Smooth muscle cell (in vitro differentiated cells): ENCODE measurements around the gene PPIB. TPM values are rescaled to one million over a fixed set of nuclear protein-coding genes. Genes with fewer than 3 reads are reported as not detected.

ENCODE experiments used
- DNase-seq: peaks from one replicate; lab custom pipeline; 2025; ENCODE audit not compliant: unreplicated experiment; lab: John Stamatoyannopoulos, UW
- H2AFZ ChIP-seq: fragments of 200-600 bp; sonication (generic); 2 replicates; pipeline ENCODE4 v1.6.0; 2016; ENCODE audit warnings: antibody characterized with exemption, low read depth, mild to moderate bottlenecking
- H3F3A ChIP-seq: fragments of 200-600 bp; sonication (generic); 2 replicates; pipeline ENCODE4 v1.6.0; 2017; ENCODE audit warnings: antibody characterized with exemption, low read depth
- H3K27ac ChIP-seq: fragments of 200-600 bp; sonication (generic); 2 replicates; pipeline ENCODE4 v1.5.1; 2016; ENCODE audit warnings: low read depth, mild to moderate bottlenecking
- H3K27me3 ChIP-seq: fragments of 200-600 bp; sonication (generic); 2 replicates; pipeline ENCODE4 v1.6.1; 2016; ENCODE audit warnings: low read depth, mild to moderate bottlenecking
- H3K36me3 ChIP-seq: fragments of 200-600 bp; sonication (generic); 2 replicates; pipeline ENCODE4 v1.5.1; 2016; ENCODE audit warnings: low read depth
- H3K4me1 ChIP-seq: fragments of 200-600 bp; sonication (generic); 2 replicates; pipeline ENCODE4 v1.5.1; 2016; ENCODE audit warnings: low read depth
- H3K4me2 ChIP-seq: fragments of 200-600 bp; sonication (generic); 2 replicates; pipeline ENCODE4 v1.6.0; 2016; ENCODE audit warnings: mild to moderate bottlenecking
- H3K4me3 ChIP-seq: fragments of 200-600 bp; sonication (generic); 2 replicates; pipeline ENCODE4 v1.5.1; 2016; ENCODE audit warnings: mild to moderate bottlenecking
- H3K79me2 ChIP-seq: fragments of 200-600 bp; sonication (generic); 2 replicates; pipeline ENCODE4 v1.6.0; 2016; ENCODE audit warnings: low read depth, mild to moderate bottlenecking
- H3K9ac ChIP-seq: fragments of 200-600 bp; sonication (generic); 2 replicates; pipeline ENCODE4 v1.6.0; 2016; ENCODE audit warnings: low read depth
- H3K9me3 ChIP-seq: fragments of 200-600 bp; sonication (generic); replicated peaks from 2 replicates; pipeline ENCODE4 v1.5.1; 2016; ENCODE audit warnings: low read depth
- H4K20me1 ChIP-seq: fragments of 200-600 bp; sonication (generic); 2 replicates; pipeline ENCODE4 v1.6.0; 2016; ENCODE audit warnings: low read depth
- WGBS: methylation state at CpG from one replicate; pipeline ENCODE4 v1.1.7; 2016; ENCODE audit warnings: low lambda C conversion rate; 5-methylcytosine and 5-hydroxymethylcytosine counted together
- polyA plus RNA-seq: library from polyadenylated mRNA; unstranded; fragments of >200 nt; fragmentation: Nextera tagmentation; extraction: Ambion mirVana; gene quantifications from 2 replicates; pipeline ENCODE4 v1.2.1, GENCODE V29; 2016
- total RNA-seq: library from RNA; depleted of rRNA; stranded (reverse); fragments of >200 nt; gene quantifications from 2 replicates; pipeline ENCODE4 v1.2.3, GENCODE V29; 2014
- TF ChIP-seq, protein P1 (sequence below): fragments of 200-600 bp; sonication (generic); IDR thresholded peaks from 2 replicates; pipeline ENCODE4 v1.5.1; 2017; ENCODE audit warnings: borderline replicate concordance, mild to moderate bottlenecking, antibody characterized with exemption; ENCODE audit not compliant: insufficient read depth, poor library complexity, severe bottlenecking

The PPIB gene
- total and polyA plus RNA-seq, 2 experiments from 2014 or later: 880 to 1,897 TPM

DNA sequence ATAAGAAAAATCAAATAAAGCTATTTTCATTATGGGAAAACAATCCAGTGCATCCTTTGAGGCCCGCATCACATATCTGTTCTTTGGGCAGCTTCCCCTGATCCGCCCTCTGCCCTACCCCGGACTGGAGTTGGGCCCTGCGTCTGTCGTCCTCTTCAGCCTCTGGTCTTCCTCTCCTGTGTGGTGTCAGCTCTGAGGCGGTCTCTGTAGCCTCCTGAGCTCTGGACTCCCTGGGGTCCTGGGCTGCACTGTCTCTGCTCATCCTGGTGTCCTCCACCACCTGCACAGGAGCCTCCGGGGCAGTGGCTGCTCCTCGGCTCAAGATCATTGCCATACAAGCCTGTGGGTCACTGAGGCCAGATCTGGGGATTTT is 18.6 kb downstream of the PPIB start:
- Histone ChIP-seq H3K36me3 (no peaks in the 10 kb centered on the region), H3K27ac (no peak overlapping the region), H3K27me3 (no peaks in the 10 kb centered on the region), H4K20me1 (no peaks in the 10 kb centered on the region), H3K4me1 (no peaks in the 10 kb centered on the region), H3K9me3 (no peaks in the 10 kb centered on the region), H3K4me2 (no peak overlapping the region), H3K9ac (no peak overlapping the region), H3F3A (no peaks in the 10 kb centered on the region), H3K79me2 (no peaks in the 10 kb centered on the region), H3K4me3 (no peak overlapping the region), H2AFZ (no peak overlapping the region)
- WGBS: 83% methylated on average over 8 of the region's 8 CpGs
- TF ChIP-seq, protein P1, sequence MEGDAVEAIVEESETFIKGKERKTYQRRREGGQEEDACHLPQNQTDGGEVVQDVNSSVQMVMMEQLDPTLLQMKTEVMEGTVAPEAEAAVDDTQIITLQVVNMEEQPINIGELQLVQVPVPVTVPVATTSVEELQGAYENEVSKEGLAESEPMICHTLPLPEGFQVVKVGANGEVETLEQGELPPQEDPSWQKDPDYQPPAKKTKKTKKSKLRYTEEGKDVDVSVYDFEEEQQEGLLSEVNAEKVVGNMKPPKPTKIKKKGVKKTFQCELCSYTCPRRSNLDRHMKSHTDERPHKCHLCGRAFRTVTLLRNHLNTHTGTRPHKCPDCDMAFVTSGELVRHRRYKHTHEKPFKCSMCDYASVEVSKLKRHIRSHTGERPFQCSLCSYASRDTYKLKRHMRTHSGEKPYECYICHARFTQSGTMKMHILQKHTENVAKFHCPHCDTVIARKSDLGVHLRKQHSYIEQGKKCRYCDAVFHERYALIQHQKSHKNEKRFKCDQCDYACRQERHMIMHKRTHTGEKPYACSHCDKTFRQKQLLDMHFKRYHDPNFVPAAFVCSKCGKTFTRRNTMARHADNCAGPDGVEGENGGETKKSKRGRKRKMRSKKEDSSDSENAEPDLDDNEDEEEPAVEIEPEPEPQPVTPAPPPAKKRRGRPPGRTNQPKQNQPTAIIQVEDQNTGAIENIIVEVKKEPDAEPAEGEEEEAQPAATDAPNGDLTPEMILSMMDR: no peak
- no peak for DNase-seq

DNA sequence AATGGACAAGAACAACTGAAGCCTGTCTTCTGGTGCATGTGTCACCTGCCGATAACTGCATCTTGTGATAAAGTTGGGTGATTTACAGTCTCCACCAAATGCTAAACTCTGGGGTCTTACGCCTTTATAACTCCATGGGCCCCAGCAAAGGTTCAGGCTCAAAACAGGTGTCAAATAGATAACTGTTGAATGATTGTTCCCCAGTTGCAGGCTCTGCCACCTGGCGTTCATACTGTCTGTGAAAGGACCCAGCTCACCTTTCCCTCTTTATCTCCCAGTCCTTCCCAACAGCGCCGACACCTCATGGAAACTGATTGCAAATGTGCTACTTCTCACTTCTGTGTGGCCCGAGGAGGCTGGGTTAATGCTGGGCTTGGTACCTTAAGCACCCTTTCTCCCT is 19.5 kb downstream of the PPIB start:
- Histone ChIP-seq H3K4me3 (no peak overlapping the region), H4K20me1 (no peaks in the 10 kb centered on the region), H3K4me2 (no peak overlapping the region), H3F3A (no peaks in the 10 kb centered on the region), H2AFZ (no peak overlapping the region), H3K4me1 (no peaks in the 10 kb centered on the region), H3K36me3 (no peaks in the 10 kb centered on the region), H3K9ac (no peak overlapping the region), H3K79me2 (no peaks in the 10 kb centered on the region), H3K9me3 (no peaks in the 10 kb centered on the region), H3K27me3 (no peaks in the 10 kb centered on the region), H3K27ac (no peak overlapping the region)
- TF ChIP-seq, protein P1: no peak
- WGBS: 87% methylated on average over 6 of the region's 6 CpGs
- DNase-seq: no peak

DNA sequence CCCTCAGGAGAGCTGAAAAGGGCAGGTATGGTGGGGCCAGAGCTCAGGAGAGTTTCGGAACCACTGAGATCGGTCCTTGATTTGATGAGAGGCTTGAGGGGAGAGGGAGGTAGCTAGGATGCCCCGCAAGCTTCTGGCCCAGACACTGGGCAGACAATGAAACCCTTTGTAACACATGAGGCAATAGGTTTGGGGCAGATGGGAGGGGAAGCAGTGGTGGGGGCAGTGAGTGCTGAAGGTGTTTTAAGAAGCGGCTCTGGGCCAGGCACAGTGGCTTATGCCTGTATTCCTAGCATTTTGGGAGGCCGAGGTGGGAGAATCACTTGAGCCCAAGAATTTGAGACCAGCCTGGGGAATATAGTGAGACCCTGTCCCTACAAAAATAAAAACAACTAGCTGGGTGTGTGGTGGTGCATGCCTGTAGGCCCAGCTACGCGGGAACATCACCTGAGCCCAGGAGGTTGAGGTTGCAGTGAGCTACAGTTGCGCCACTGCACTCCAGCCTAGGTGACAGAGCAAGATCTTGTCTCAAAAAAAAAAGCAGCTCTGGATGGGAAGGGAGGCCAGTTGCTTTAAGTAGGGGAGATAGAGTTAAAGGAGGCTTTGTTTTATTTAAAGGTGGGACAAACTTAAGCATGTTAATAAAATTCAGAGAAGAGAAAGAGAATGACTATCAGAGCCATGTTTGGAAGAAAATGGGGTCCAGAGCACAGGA is 20.9 kb downstream of the PPIB start:
- Histone ChIP-seq H3K4me3 (no peak overlapping the region), H3K27me3 (no peaks in the 10 kb centered on the region), H3F3A (no peaks in the 10 kb centered on the region), H3K4me1 (no peaks in the 10 kb centered on the region), H4K20me1 (no peaks in the 10 kb centered on the region), H3K4me2 (no peak overlapping the region), H3K9me3 (no peaks in the 10 kb centered on the region), H3K79me2 (no peaks in the 10 kb centered on the region), H2AFZ (no peak overlapping the region), H3K9ac (no peak overlapping the region), H3K27ac (no peak overlapping the region), H3K36me3 (no peaks in the 10 kb centered on the region)
- WGBS: 97% methylated on average over 8 of the region's 8 CpGs
- no peak for DNase-seq
- TF ChIP-seq, protein P1: no peak

GRCh38 chr15:64138331-64138941 is 24.4 kb downstream of the PPIB start:
- H3K4me2 ChIP-seq: no peak overlapping the region
- DNase-seq: no peak
- H3F3A ChIP-seq: no peaks in the 10 kb centered on the region
- H3K79me2 ChIP-seq: no peaks in the 10 kb centered on the region
- H2AFZ ChIP-seq: no peak overlapping the region
- no peak overlapping the region for H3K9ac ChIP-seq
- TF ChIP-seq, protein P1: no peak
- H3K27me3 ChIP-seq: no peaks in the 10 kb centered on the region
- H4K20me1 ChIP-seq: no peaks in the 10 kb centered on the region
- 96% methylated on average over 4 of the region's 4 CpGs for WGBS
- H3K36me3 ChIP-seq: no peaks in the 10 kb centered on the region
- H3K4me3 ChIP-seq: no peak overlapping the region
- no peaks in the 10 kb centered on the region for H3K4me1 ChIP-seq
- H3K9me3 ChIP-seq: no peaks in the 10 kb centered on the region
- no peak overlapping the region for H3K27ac ChIP-seq
